ENCODE results near the gene TNIK.

TNIK gene

DNA sequence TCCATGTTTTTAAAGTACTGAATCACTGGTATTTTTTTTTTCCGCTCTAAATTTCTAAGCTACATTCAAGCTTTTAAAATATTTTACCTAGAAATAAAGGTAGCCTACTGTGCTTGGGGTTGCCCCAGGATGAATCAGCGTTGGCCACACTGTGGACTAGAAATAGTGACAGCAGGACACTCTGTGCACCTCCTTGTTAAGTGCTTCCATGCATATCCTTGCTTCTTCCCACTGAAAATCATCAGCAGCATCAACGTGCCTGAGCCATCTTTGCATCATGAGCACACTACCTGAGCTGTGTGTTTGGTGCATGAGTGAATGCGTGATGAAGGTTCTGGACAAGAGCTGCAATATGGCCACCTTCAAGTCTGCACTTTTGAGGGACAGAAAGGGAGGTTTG is 291.7 kb downstream of the TNIK start:
- no peak for DNase-seq (ENCODE audit: low read depth in 2 of 2)

- DNase-seq (ENCODE audit: low read depth in 2 of 2) = no peak
These were observed 292.1 kb downstream of the TNIK start for GRCh38 chr3:171168086-171168485.

- DNase-seq (ENCODE audit: low read depth in 2 of 2) = no peak
These were observed 294.2 kb downstream of the TNIK start for GRCh38 chr3:171165983-171166382.

DNA sequence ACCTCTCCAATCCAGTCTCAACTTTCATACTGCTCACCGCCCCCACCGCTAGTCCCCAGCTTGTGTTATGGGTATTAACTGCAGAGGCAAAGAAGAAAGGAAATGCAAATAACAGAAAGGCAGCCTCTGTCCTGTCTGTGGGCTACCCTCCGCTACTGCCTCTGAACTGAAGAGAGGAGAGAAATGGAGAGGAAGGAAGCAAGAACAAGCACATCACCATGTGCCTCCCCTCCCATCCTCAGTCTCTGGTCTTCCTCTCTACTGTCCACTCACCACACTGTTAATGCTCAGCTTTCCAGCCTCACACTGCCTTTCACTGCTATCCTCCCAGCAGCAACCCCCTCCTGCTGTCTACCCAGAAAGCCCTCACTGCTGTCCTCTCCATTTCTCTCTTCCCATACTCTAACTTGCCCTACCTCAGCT is 294.7 kb downstream of the TNIK start:
- DNase-seq (ENCODE audit: low read depth in 2 of 2) = no peak

DNA sequence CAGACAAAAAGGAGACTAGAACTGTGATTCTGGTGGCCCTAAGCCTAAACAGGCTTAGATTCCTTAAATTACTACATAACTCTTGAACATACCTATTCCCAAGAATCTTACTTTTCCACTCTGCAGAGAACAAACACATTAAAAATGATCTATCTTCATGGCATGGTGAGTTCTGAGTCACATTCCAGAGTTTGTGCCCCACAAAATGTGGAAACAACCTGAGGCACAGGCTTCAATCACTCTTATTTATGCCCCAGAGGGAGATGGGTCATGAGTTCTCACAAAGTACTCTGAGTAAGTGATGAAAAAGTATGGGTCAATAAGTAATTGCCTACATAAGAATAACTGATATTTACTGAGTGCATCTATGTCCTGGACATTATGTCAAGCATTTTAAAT is 296.1 kb downstream of the TNIK start:
- no peak for DNase-seq (ENCODE audit: low read depth in 2 of 2)

DNA sequence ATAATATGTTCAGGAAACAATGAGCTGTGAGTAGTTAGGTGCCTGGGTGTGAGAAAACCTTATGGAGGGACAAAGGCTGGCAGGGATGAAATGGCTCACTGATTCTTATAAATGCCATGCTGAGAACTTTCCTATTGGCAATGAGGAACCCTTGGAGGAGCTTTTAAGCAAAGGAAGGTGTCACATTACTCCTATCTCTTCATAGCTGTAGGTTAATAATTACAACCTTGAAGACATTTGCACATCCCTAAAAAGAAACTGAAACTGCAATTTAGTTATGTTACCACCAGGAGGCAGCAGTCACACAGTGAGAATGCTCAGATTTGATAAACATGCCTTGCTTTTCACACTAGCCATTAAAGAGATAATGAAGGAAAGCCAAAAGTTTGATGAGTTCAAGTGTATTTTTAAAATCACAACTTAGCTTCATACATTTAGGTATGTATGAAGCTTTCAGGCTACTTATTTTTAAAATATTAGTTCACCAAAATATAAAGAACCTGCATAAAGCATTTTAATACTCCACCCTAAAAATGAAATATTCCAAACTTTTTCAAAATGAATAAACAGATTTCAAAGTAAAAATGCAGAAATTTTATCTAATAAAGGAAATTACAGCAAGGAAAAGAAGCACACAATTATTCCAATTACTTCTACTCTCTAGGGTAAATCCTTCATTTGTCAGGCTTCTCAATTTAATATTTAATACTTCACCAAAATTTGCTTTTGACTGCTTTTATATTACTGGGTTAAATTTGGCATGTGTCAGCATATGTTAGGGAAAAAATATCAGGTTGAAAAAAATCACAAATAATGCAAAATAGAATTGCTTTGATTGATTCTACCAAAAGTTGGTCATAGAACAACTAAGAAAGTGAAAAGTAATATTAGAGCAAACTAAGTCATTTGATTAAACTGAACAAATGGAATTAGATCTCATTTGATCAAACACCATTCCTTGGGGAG is 296.8 kb downstream of the TNIK start:
- no peak for DNase-seq (ENCODE audit: low read depth in 2 of 2)

DNA sequence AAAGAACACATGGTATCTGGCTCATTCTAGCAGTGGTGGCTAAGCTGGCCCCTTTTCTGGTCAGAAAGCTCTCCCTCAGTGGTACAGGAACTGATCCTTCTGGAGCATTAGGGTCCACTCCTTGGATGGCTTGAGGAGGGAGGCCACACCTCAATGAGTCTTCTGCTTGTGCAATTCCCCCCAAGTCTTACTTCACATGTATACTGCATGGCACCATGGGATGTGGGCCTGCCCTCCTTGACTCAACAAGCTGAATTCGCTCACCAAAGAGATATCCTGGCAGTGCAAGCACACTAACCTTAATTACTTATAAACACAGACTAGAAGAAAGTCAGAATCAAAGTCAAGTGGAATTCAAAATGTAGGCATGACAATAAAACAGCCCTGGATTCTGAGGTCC is 299.9 kb downstream of the TNIK start:
- DNase-seq (ENCODE audit: low read depth in 2 of 2) = no peak

DNA sequence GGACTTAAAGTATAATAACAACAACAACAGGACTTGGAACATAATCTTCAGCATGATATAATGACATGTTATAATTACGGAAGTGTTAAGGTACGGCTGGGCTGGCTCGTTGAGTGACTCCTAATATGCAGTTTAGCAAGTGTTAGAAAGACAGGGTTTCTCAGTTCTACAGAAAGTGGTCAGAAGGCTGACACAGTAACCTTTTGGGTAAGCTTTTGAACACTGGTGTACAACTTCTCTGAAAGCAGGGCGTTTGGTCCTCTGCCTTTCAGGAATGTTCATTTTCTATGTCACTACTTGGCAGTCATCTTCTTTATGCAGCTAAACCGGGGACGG is 300.4 kb downstream of the TNIK start:
- DNase-seq (ENCODE audit: low read depth in 2 of 2) = no peak

DNA sequence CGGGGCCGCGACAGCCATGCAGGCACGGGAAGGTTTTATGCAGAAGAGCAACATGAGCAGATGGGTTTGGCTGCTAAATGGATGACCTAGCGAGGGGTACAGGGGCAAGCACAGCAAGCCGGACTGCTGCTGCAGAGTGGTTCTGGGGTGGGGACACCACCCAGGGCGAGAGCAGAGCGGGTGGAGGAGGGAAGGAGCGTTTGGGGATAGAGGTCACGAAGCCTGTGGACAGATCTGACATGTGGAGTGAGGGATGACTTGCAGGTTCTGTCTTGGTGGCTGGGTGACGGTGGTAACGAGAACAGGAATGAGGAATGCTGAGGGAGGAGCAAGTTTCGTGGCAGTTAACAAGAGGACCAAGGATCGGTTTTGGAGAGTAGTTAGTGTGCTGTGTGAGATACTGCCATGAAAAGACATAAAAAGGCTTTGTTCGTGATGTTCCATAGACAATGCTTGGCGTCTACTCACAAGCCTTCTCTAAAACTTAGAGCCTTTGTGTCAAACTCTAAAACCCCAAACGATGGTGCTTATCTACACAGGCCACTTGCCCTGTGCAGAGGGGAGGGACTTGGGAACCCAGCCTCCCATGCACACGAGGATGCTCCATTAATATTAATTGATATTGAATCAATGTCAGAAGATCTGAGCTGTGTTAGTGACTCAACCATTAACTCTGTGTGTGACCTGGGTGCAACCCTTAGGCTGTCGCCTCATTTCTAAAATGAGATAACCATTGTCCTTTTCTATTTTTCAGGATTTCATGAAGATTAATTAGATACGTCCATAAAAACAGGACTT is 301.0 kb downstream of the TNIK start:
- no peak for DNase-seq (ENCODE audit: low read depth in 2 of 2)

GRCh38 chr3:171157980-171158379 is 302.2 kb downstream of the TNIK start:
- no peak for DNase-seq (ENCODE audit: low read depth in 2 of 2)

GRCh38 chr3:171157286-171157685 is 302.9 kb downstream of the TNIK start:
- DNase-seq (ENCODE audit: low read depth in 2 of 2) = no peak

DNA sequence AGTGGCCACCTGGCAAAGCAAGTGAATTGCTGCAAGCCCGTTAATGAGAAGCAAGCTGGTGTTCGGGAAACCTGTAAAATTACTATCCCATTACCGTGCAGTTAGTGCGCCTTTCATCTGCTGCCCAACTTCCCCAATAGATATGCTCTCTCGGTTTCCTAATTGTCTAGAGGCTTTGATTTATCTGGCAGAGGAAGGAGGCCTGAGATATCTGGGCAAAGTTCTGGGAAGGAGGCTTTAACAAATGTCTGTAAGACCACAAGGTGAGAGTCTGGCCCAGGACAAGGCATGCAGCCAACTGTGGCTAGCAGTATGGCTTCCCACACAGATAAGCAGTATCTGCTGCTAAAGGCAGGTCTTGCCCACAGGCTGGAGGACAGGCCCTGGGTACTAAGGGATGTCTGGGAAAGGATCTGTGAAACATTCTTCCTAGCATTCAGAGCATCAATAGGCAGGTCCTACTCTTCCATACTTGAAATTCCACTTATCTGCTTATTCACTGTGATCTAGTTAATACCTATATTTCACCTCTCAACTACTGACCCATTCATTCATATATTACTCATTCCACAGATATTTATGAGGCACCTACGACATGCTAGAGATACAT is 303.7 kb downstream of the TNIK start:
- DNase-seq (ENCODE audit: low read depth in 2 of 2) = no peak

DNA sequence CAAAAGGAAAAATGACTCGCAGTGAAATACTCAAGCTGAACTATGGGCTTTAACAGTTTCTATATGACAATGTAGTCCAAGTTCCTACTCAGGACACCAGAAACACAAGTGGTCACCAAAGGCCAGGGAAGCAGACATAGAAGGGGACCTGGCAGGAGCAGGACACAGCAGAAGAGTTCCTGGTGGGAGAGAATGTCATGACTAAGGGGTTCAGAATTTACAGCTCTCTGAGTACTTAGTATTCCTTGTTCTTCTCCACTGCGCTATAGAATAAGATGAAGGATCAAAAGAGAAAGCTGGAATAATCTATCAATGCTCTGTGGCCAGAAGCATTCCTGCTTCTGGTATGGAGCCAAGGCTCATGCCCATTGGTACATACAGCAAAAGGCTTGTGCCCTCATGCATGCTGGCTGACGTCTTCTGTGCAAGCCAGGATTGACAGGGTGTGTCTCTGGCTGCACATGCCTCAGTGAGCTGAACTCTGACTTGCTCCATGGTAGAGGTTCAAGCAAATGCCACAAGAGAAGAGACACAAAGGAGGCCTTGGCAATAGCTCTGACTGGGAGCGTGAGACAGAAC is 305.0 kb downstream of the TNIK start:
- no peak for DNase-seq (ENCODE audit: low read depth in 2 of 2)

- DNase-seq (ENCODE audit: low read depth in 2 of 2) = no peak
These were observed 309.3 kb downstream of the TNIK start for GRCh38 chr3:171150945-171151344.

DNA sequence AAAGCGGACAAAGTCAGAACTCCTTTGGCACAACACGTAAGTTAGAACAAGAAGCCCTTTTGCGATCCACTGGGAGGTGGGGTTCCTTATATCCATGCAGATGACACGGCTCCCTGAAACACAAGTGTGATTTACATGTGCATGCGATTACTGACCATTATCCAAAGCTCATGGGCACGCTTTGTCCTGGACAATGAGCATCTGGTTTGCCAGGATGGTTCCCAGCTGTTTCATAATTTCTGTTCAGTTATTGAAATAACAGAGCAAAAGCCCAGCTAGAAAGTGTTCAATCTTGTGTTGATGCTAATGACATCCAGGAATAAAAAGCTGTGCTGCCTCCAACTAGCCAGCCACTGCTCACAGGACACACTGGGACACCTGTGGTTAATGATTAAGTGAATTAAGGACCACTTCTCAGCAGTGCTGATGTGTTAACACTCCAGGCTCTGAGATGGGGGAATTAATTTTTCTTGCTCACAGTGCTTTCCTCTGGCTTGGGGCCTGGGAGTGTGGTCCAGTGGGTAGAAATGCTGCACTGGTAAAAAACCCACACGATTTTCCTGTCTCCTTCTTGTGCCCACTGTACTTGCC is 310.6 kb downstream of the TNIK start:
- no peak for DNase-seq (ENCODE audit: low read depth in 2 of 2)

DNA sequence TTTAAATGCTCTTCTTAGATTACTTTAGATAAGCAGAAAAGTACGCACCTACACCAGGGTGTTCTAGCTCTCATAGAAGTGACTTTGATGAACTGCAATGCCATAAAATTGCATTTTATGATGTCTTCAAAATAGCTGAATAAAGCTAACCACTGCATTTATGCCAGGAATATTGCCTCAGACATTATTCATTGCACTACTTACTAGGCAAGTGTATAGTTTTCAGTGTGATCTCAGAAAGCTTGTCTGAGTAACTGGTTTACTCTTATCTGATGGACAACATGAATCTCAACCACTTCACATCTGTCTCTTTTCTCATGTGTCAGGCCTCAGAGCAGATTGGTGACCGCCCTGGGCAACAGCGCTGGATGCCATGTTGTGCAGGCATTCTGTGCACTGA is 314.4 kb downstream of the TNIK start:
- DNase-seq (ENCODE audit: low read depth in 2 of 2) = no peak

GRCh38 chr3:171142985-171143384 is 317.2 kb downstream of the TNIK start:
- DNase-seq (ENCODE audit: low read depth in 2 of 2) = no peak

GRCh38 chr3:171140246-171140645 is 320.0 kb downstream of the TNIK start:
- no peak for DNase-seq (ENCODE audit: low read depth in 2 of 2)

DNA sequence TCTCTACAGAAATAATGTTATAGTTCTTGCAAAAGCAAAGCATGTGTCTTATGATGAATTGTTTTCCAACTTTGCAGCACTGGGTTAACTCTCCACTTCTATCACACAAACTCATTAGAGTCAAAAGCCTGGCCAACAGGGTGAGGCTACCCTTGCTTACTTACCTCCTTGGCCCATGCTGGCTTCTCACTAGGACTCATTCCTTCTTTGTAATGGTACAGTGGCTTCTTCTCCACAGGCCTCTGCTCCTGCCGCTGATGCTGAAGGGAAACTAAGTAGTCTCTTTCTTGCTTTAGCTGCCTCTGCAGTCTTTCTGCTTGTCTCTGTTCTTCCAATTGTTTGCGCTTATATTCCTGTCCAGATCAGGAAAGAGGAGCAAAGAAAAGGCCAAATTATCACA is 322.2 kb downstream of the TNIK start:
- DNase-seq (ENCODE audit: low read depth in 2 of 2) = no peak

GRCh38 chr3:171135549-171135948 is 324.7 kb downstream of the TNIK start:
- DNase-seq (ENCODE audit: low read depth in 2 of 2) = no peak

- no peak for DNase-seq (ENCODE audit: low read depth in 2 of 2)
These were observed 326.2 kb downstream of the TNIK start for GRCh38 chr3:171133796-171134569.

Data from stimulated activated CD4-positive, alpha-beta T cell treated with anti-CD3 and anti-CD28 coated beads, Interleukin-1b, Interleukin-23, amount 100 ng/mL, for 4 hours (primary cell).